SW 1271 (cell line): ENCODE results near the gene NFIC.
"Not testable (repeated sequence)": the region's sequence is repeated elsewhere in the genome, so short reads cannot be mapped to it uniquely, and the experiment has no call there.

Source experiments
- DNase-seq, 2 experiments: peaks; one replicate each; lab custom pipeline; 2025; lab: John Stamatoyannopoulos, UW

Gene NFIC

GRCh38 chr19:3398114-3398899 is 31.9 kb downstream of the NFIC start:
- DNase-seq: no peak

- DNase-seq: no peak
Measured at GRCh38 chr19:3398900-3399278, 32.5 kb downstream of the NFIC start.

- DNase-seq: not testable (repeated sequence)
Measured at GRCh38 chr19:3399311-3399710, 32.9 kb downstream of the NFIC start.

GRCh38 chr19:3401004-3401768 is 34.8 kb downstream of the NFIC start:
- DNase-seq: no peak

- no peak for DNase-seq
Measured at GRCh38 chr19:3402631-3403443, 36.5 kb downstream of the NFIC start.

GRCh38 chr19:3403489-3404323 is 37.3 kb downstream of the NFIC start:
- DNase-seq: no peak

GRCh38 chr19:3404324-3405260 is 38.2 kb downstream of the NFIC start:
- no peak for DNase-seq

GRCh38 chr19:3405261-3405653 is 38.9 kb downstream of the NFIC start:
- no peak for DNase-seq

GRCh38 chr19:3406571-3407111 is 40.3 kb downstream of the NFIC start:
- DNase-seq: no peak

GRCh38 chr19:3407556-3408516 is 41.5 kb downstream of the NFIC start:
- DNase-seq: no peak

GRCh38 chr19:3408996-3409345 is 42.6 kb downstream of the NFIC start:
- DNase-seq: no peak

- DNase-seq: no peak
Measured at GRCh38 chr19:3409346-3410064, 43.1 kb downstream of the NFIC start.

- DNase-seq: no peak
Measured at GRCh38 chr19:3411636-3412035, 45.3 kb downstream of the NFIC start.

- no peak for DNase-seq
Measured at GRCh38 chr19:3412066-3412465, 45.7 kb downstream of the NFIC start.

- DNase-seq: no peak
Measured at GRCh38 chr19:3413796-3414327, 47.5 kb downstream of the NFIC start.

- no peak for DNase-seq
Measured at GRCh38 chr19:3415695-3416094, 49.3 kb downstream of the NFIC start.

- DNase-seq: no peak
Measured at GRCh38 chr19:3420244-3420755, 53.9 kb downstream of the NFIC start.
